Esophagus squamous epithelium (tissue), 5 donors: Measurements from ENCODE around the gene GAGE2A. TPM values are rescaled to one million over a fixed set of nuclear protein-coding genes. Genes with fewer than 3 reads are reported as not detected.
A peak's percentile ranks its signal among the peaks of the same experiment; 100 is the strongest.

Experiments used
- DNase-seq: peaks from one replicate; lab custom pipeline; 2025; lab: John Stamatoyannopoulos, UW
- H3K27ac ChIP-seq, 4 donors: fragments of 200-600 bp; sonication (generic); one replicate each; pipeline ENCODE4 v1.5.1; 2016 to 2019; ENCODE audit warnings: mild to moderate bottlenecking in 1 of 4
- H3K27me3 ChIP-seq, 4 donors: fragments of 200-600 bp; sonication (generic); 1 replicate in 3 of 4; 2 replicates in 1 of 4; pipeline versions ENCODE4 v1.5.1 to v1.6.0; 2017 to 2021; ENCODE audit warnings: antibody characterized with exemption in 1 of 4
- H3K36me3 ChIP-seq, 3 donors: fragments of 200-600 bp; sonication (generic); one replicate each; pipeline ENCODE4 v1.5.1; 2016 to 2019
- H3K4me1 ChIP-seq, 3 donors: fragments of 200-600 bp; sonication (generic); one replicate each; pipeline ENCODE4 v1.5.1; 2017 to 2019
- H3K4me3 ChIP-seq, 4 donors: fragments of 200-600 bp; sonication (generic); 1 replicate in 3 of 4; 2 replicates in 1 of 4; pipeline ENCODE4 v1.5.1; 2016 to 2019; ENCODE audit warnings: mild to moderate bottlenecking in 2 of 4, moderate library complexity in 1 of 4
- H3K9me3 ChIP-seq, 3 donors: fragments of 200-600 bp; sonication (generic); one replicate each; pipeline ENCODE4 v1.5.1; 2016 to 2019
- POLR2A ChIP-seq, 4 donors: fragments of 450-650 bp; IDR thresholded peaks; one replicate each; pipeline ENCODE4 v1.6.1; 2017; ENCODE audit warnings: antibody characterized with exemption in 4 of 4, mild to moderate bottlenecking in 4 of 4, moderate library complexity in 3 of 4
- WGBS, 2 donors: methylation state at CpG; one replicate each; pipeline ENCODE4 v1.1.5; 2018; 5-methylcytosine and 5-hydroxymethylcytosine counted together
- intact Hi-C: fragments of 100-400 bp; cut with DNase I; formaldehyde crosslinking; loops from one replicate; pipeline ENCODE4 v1.15.0; 2022
- total RNA-seq, 4 donors: library from RNA; depleted of rRNA; stranded (reverse); fragments of >200 nt; gene quantifications; one replicate each; pipeline ENCODE4 v1.1.0, GENCODE V29; 2016
- TF ChIP-seq, protein P1 (sequence below), 6 experiments: fragments of 450-650 bp in 4 of 6; fragments of 200-600 bp in 2 of 6; sonication (generic) in 2 of 6; IDR thresholded peaks; one replicate each; pipeline ENCODE4 v1.5.1; 2016 to 2019; ENCODE audit warnings: antibody characterized with exemption in 6 of 6, mild to moderate bottlenecking in 4 of 6, moderate library complexity in 4 of 6
- donor health status: DM: yes; HTN: yes; CAD: no.

GAGE2A gene
- total RNA-seq, 4 donors from 2014 or later = not detected

DNA sequence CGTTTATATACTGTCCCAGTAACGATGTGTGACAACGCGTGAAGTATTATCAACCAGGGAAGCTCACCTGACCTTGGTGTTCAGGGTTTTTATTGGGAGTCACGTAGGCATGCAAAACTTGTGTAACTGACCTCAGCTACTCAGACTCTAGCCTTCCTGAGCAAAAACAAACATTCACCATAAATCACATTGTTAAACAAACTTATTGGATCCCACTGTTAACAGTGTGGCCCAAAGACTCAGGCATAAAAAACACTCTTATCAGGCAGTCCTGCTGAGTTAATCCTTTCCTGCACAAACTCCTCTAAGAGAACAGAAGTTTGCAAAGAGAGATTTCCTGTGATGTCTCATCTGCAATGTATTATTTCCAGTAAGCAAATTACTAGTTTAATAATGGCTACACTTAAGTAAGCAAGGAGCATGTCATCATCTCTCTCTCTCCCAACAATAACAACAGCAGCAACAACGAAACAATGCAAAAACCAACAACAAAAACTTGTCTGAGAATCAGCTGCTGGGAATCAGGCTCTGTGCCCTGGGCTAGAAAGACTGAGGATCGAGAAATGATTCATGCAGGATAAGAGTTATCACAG is 21.5 kb downstream of the GAGE2A start:
- H3K27ac ChIP-seq = no peak overlapping the region
- WGBS, 2 donors = 39 to 48% methylated on average over 6 to 7 of the region's 7 CpGs

GRCh38 chrX:49618574-49618973 is 29.3 kb downstream of the GAGE2A start:
- H3K4me1 ChIP-seq = no peaks in the 10 kb centered on the region
- intact Hi-C loops = no loop called here
- TF ChIP-seq POLR2A (IDR thresholded peaks at IDR 0.05) = no peak
- TF ChIP-seq, protein P1, sequence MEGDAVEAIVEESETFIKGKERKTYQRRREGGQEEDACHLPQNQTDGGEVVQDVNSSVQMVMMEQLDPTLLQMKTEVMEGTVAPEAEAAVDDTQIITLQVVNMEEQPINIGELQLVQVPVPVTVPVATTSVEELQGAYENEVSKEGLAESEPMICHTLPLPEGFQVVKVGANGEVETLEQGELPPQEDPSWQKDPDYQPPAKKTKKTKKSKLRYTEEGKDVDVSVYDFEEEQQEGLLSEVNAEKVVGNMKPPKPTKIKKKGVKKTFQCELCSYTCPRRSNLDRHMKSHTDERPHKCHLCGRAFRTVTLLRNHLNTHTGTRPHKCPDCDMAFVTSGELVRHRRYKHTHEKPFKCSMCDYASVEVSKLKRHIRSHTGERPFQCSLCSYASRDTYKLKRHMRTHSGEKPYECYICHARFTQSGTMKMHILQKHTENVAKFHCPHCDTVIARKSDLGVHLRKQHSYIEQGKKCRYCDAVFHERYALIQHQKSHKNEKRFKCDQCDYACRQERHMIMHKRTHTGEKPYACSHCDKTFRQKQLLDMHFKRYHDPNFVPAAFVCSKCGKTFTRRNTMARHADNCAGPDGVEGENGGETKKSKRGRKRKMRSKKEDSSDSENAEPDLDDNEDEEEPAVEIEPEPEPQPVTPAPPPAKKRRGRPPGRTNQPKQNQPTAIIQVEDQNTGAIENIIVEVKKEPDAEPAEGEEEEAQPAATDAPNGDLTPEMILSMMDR (IDR thresholded peaks at IDR 0.05) = no peak
- 69 to 81% methylated on average over 2 of the region's 2 CpGs for WGBS, 2 donors
- no peak overlapping the region for H3K27ac ChIP-seq
- no peak for DNase-seq
- H3K27me3 ChIP-seq = no peaks in the 10 kb centered on the region
- H3K36me3 ChIP-seq = no peaks in the 10 kb centered on the region
- no peaks in the 10 kb centered on the region for H3K9me3 ChIP-seq
- no peak overlapping the region for H3K4me3 ChIP-seq

More for the DNA sequence above, 21.5 kb downstream of the GAGE2A start:
- no peaks in the 10 kb centered on the region for H3K36me3 ChIP-seq
- no peak for TF ChIP-seq POLR2A (IDR thresholded peaks at IDR 0.05)
- TF ChIP-seq, protein P1 (IDR thresholded peaks at IDR 0.05) = no peak
- H3K9me3 ChIP-seq = no peaks in the 10 kb centered on the region
- no peaks in the 10 kb centered on the region for H3K4me1 ChIP-seq
- H3K4me3 ChIP-seq = no peak overlapping the region
- intact Hi-C loops = no loop called here
- H3K27me3 ChIP-seq = no peaks in the 10 kb centered on the region
- no peak for DNase-seq

- intact Hi-C loops = no loop called here
- H3K4me1 ChIP-seq = no peaks in the 10 kb centered on the region
- H3K27ac ChIP-seq = no peak overlapping the region
- no peaks in the 10 kb centered on the region for H3K36me3 ChIP-seq
- H3K27me3 ChIP-seq = no peaks in the 10 kb centered on the region
- TF ChIP-seq, protein P1 (IDR thresholded peaks at IDR 0.05) = peak in 1 of 6 experiments; percentile 19
- no peak for TF ChIP-seq POLR2A (IDR thresholded peaks at IDR 0.05)
- no peak overlapping the region for H3K4me3 ChIP-seq
- no peak for DNase-seq
- H3K9me3 ChIP-seq = peaks cover 0 to 4% (median 0%) of the 10 kb centered on the region in 3 donors
- WGBS, 2 donors = 71 to 87% methylated on average over 23 to 26 of the region's 33 CpGs
These were observed 37.9 kb downstream of the GAGE2A start for GRCh38 chrX:49627086-49627777.

- Histone ChIP-seq H3K27me3 (no peaks in the 10 kb centered on the region), H3K4me1 (no peaks in the 10 kb centered on the region), H3K27ac (no peak overlapping the region), H3K36me3 (no peaks in the 10 kb centered on the region), H3K4me3 (no peak overlapping the region), H3K9me3 (no peaks in the 10 kb centered on the region)
- DNase-seq = no peak
- intact Hi-C loops = no loop called here
- TF ChIP-seq POLR2A (IDR thresholded peaks at IDR 0.05) = no peak
- TF ChIP-seq, protein P1 (IDR thresholded peaks at IDR 0.05) = no peak
- 60% methylated on average over 2 of the region's 8 CpGs; no CpG with 5 or more reads in 1 of the 2 donors for WGBS, 2 donors
These were observed 55.8 kb downstream of the GAGE2A start for GRCh38 chrX:49644991-49645637.

Other genes with a start within 250 kb of the GAGE2A start
- not detected for gene GAGE12C, start 57.3 kb upstream of the GAGE2A start, total RNA-seq
- gene GAGE12D, start 47.8 kb upstream of the GAGE2A start, total RNA-seq = not detected
- gene GAGE12E, start 38.2 kb upstream of the GAGE2A start, total RNA-seq = not detected
- gene GAGE12F, start 28.7 kb upstream of the GAGE2A start, total RNA-seq = not detected
- not detected for gene GAGE12G, start 19.1 kb upstream of the GAGE2A start, total RNA-seq
- gene GAGE12H, start 9.5 kb upstream of the GAGE2A start, total RNA-seq = not detected
- not detected for gene GAGE1, start 9.5 kb downstream of the GAGE2A start, total RNA-seq
- not detected for gene PAGE1, start 106.5 kb downstream of the GAGE2A start, total RNA-seq
- gene PAGE4, start 239.8 kb downstream of the GAGE2A start, total RNA-seq = not detected